HEK293 (cell line): ENCODE measurements around the gene KCTD15.

Experiments
- BCL11A ChIP-seq: fragments of 450-650 bp; formaldehyde crosslinking; IDR thresholded peaks from 2 replicates; pipeline ENCODE4 v1.5.1; 2016; ENCODE audit warnings: low read depth, missing biosample characterization, missing genetic modification characterization
- GLIS2 ChIP-seq: fragments of 450-650 bp; formaldehyde crosslinking; IDR thresholded peaks from 2 replicates; pipeline ENCODE4 v1.5.1; 2016; ENCODE audit warnings: missing biosample characterization, missing genetic modification characterization
- HOXA7 ChIP-seq: sonication (generic); formaldehyde crosslinking; IDR thresholded peaks from 2 replicates; pipeline ENCODE4 v1.8.1; 2022; ENCODE audit warnings: missing genetic modification reagents, borderline replicate concordance
- HOXC10 ChIP-seq: sonication (generic); formaldehyde crosslinking; IDR thresholded peaks from 2 replicates; pipeline ENCODE4 v1.8.1; 2023; ENCODE audit warnings: mild to moderate bottlenecking, missing genetic modification reagents
- KLF1 ChIP-seq: fragments of 450-650 bp; formaldehyde crosslinking; IDR thresholded peaks from 2 replicates; pipeline ENCODE4 v1.5.1; 2016; ENCODE audit warnings: missing biosample characterization, missing genetic modification characterization
- PRDM1 ChIP-seq: fragments of 450-650 bp; formaldehyde crosslinking; IDR thresholded peaks from 2 replicates; pipeline ENCODE4; 2016; ENCODE audit warnings: missing biosample characterization, missing genetic modification characterization
- REST ChIP-seq: fragments of 450-650 bp; formaldehyde crosslinking; IDR thresholded peaks from 2 replicates; pipeline ENCODE4 v1.5.1; 2016; ENCODE audit warnings: missing biosample characterization, missing genetic modification characterization
- SP3 ChIP-seq: fragments of 450-650 bp; formaldehyde crosslinking; IDR thresholded peaks from 2 replicates; pipeline ENCODE4 v1.5.1; 2016; ENCODE audit warnings: missing biosample characterization, missing genetic modification characterization
- WT1 ChIP-seq: fragments of 450-650 bp; formaldehyde crosslinking; IDR thresholded peaks from 2 replicates; pipeline ENCODE4 v1.5.1; 2016; ENCODE audit warnings: missing biosample characterization, missing genetic modification characterization
- ZBTB26 ChIP-seq: fragments of 450-650 bp; formaldehyde crosslinking; optimal IDR thresholded peaks from 2 replicates; pipeline ENCODE3; 2016; ENCODE audit warnings: missing biosample characterization, mild to moderate bottlenecking, missing genetic modification characterization
- ZBTB7A ChIP-seq: fragments of 450-650 bp; formaldehyde crosslinking; IDR thresholded peaks from 2 replicates; pipeline ENCODE4 v1.5.1; 2016; ENCODE audit warnings: low read depth, missing biosample characterization, missing genetic modification characterization
- ZNF10 ChIP-seq: fragments of 450-650 bp; formaldehyde crosslinking; IDR thresholded peaks from 2 replicates; pipeline ENCODE4 v1.5.1; 2017; ENCODE audit warnings: missing biosample characterization, missing genetic modification characterization
- ZNF133 ChIP-seq: fragments of 450-650 bp; formaldehyde crosslinking; IDR thresholded peaks from 2 replicates; pipeline ENCODE4 v1.5.1; 2016; ENCODE audit warnings: missing biosample characterization, missing genetic modification characterization
- ZNF239 ChIP-seq: fragments of 450-650 bp; formaldehyde crosslinking; IDR thresholded peaks from 2 replicates; pipeline ENCODE4 v1.5.1; 2016; ENCODE audit warnings: missing biosample characterization, missing genetic modification characterization
- ZNF24 ChIP-seq: fragments of 450-650 bp; formaldehyde crosslinking; IDR thresholded peaks from 2 replicates; pipeline ENCODE4 v1.5.1; 2016; ENCODE audit warnings: missing biosample characterization, missing genetic modification characterization
- ZNF350 ChIP-seq: fragments of 450-650 bp; formaldehyde crosslinking; IDR thresholded peaks from 2 replicates; pipeline ENCODE4 v1.5.0; 2017; ENCODE audit warnings: missing biosample characterization, mild to moderate bottlenecking, missing genetic modification characterization
- ZNF391 ChIP-seq: fragments of 450-650 bp; formaldehyde crosslinking; IDR thresholded peaks from 2 replicates; pipeline ENCODE4 v1.5.1; 2016; ENCODE audit warnings: low read depth, missing biosample characterization, missing genetic modification characterization, borderline replicate concordance
- ZNF449 ChIP-seq: fragments of 450-650 bp; formaldehyde crosslinking; IDR thresholded peaks from 2 replicates; pipeline ENCODE4 v1.5.1; 2017; ENCODE audit warnings: missing biosample characterization, mild to moderate bottlenecking, missing genetic modification characterization, moderate library complexity
- ZNF473 ChIP-seq: fragments of 450-650 bp; formaldehyde crosslinking; IDR thresholded peaks from 2 replicates; pipeline ENCODE4 v1.5.1; 2017; ENCODE audit warnings: missing biosample characterization, missing genetic modification characterization
- ZNF48 ChIP-seq: fragments of 450-650 bp; formaldehyde crosslinking; IDR thresholded peaks from 2 replicates; pipeline ENCODE4 v1.5.1; 2016; ENCODE audit warnings: missing biosample characterization, missing genetic modification characterization
- ZNF529 ChIP-seq: fragments of 450-650 bp; formaldehyde crosslinking; IDR thresholded peaks from 2 replicates; pipeline ENCODE4 v1.5.1; 2017; ENCODE audit warnings: missing genetic modification characterization, missing biosample characterization; ENCODE audit not compliant: insufficient replicate concordance
- ZNF658 ChIP-seq: fragments of 450-650 bp; formaldehyde crosslinking; IDR thresholded peaks from 2 replicates; pipeline ENCODE4; 2016; ENCODE audit warnings: missing biosample characterization, missing genetic modification characterization
- ZNF677 ChIP-seq: fragments of 450-650 bp; IDR thresholded peaks from 2 replicates; pipeline ENCODE4 v1.5.0; 2018; ENCODE audit warnings: missing biosample characterization, mild to moderate bottlenecking, missing genetic modification characterization, moderate library complexity
- ZNF704 ChIP-seq: fragments of 450-650 bp; formaldehyde crosslinking; IDR thresholded peaks from 2 replicates; pipeline ENCODE4 v1.5.1; 2016; ENCODE audit warnings: missing biosample characterization, missing genetic modification characterization
- ZNF777 ChIP-seq: fragments of 450-650 bp; formaldehyde crosslinking; IDR thresholded peaks from 2 replicates; pipeline ENCODE4 v1.5.1; 2017; ENCODE audit warnings: missing biosample characterization, missing genetic modification characterization, borderline replicate concordance
- ZSCAN23 ChIP-seq: fragments of 450-650 bp; formaldehyde crosslinking; IDR thresholded peaks from 2 replicates; pipeline ENCODE4 v1.5.1; 2016; ENCODE audit warnings: missing biosample characterization, missing genetic modification characterization
- TF ChIP-seq, protein P1 (sequence below): fragments of 450-650 bp; formaldehyde crosslinking; IDR thresholded peaks from 2 replicates; pipeline ENCODE4 v1.5.1; 2016; ENCODE audit warnings: missing biosample characterization, missing genetic modification characterization
- TF ChIP-seq, protein P2 (sequence below): fragments of 450-650 bp; formaldehyde crosslinking; IDR thresholded peaks from 2 replicates; pipeline ENCODE4 v1.5.1; 2017; ENCODE audit warnings: missing biosample characterization, missing genetic modification characterization

KCTD15 gene

GRCh38 chr19:33778089-33778791 lies 18.4 kb upstream of the KCTD15 start (continued):
- TF ChIP-seq ZNF10: no peak; the same call in 1 of the 2 replicates
- no peak for TF ChIP-seq ZNF658 (tag by site-specific recombination)
- TF ChIP-seq GLIS2 (tag by site-specific recombination): peak; percentile 73
- TF ChIP-seq ZBTB26 (tag by site-specific recombination): peak; percentile 75
- peak; percentile 62 for TF ChIP-seq ZNF239 (tag by site-specific recombination)
- TF ChIP-seq ZNF529 (tag by site-specific recombination): no peak
- TF ChIP-seq ZNF473: peak; percentile 91
- TF ChIP-seq ZNF704 (tag by site-specific recombination): no peak
- no peak for TF ChIP-seq HOXA7
- TF ChIP-seq, protein P1, sequence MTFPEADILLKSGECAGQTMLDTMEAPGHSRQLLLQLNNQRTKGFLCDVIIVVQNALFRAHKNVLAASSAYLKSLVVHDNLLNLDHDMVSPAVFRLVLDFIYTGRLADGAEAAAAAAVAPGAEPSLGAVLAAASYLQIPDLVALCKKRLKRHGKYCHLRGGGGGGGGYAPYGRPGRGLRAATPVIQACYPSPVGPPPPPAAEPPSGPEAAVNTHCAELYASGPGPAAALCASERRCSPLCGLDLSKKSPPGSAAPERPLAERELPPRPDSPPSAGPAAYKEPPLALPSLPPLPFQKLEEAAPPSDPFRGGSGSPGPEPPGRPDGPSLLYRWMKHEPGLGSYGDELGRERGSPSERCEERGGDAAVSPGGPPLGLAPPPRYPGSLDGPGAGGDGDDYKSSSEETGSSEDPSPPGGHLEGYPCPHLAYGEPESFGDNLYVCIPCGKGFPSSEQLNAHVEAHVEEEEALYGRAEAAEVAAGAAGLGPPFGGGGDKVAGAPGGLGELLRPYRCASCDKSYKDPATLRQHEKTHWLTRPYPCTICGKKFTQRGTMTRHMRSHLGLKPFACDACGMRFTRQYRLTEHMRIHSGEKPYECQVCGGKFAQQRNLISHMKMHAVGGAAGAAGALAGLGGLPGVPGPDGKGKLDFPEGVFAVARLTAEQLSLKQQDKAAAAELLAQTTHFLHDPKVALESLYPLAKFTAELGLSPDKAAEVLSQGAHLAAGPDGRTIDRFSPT (tag by site-specific recombination): no peak
- no peak for TF ChIP-seq BCL11A (tag by site-specific recombination)
- peak; percentile 98 for TF ChIP-seq ZNF777 (tag by site-specific recombination)
- no peak for TF ChIP-seq ZNF350 (tag by site-specific recombination)
- TF ChIP-seq WT1 (tag by site-specific recombination): peak; percentile 33; the same call in 1 of the 2 replicates
- TF ChIP-seq ZNF48 (tag by site-specific recombination): no peak
- no peak for TF ChIP-seq PRDM1 (tag by site-specific recombination)
- TF ChIP-seq ZNF133: no peak
- peak; percentile 60 for TF ChIP-seq KLF1 (tag by site-specific recombination)
- TF ChIP-seq ZNF24: peak; percentile 87
- peak; percentile 95 for TF ChIP-seq ZNF391 (tag by site-specific recombination)
- no peak for TF ChIP-seq ZSCAN23 (tag by site-specific recombination)
- peak; percentile 76 for TF ChIP-seq ZNF677
- 0 out of 2 replicates have a peak, but pooled peaks have one; percentile 54 for TF ChIP-seq ZNF449 (tag by site-specific recombination)
- peak; percentile 73 for TF ChIP-seq REST (tag by site-specific recombination)
- peak; percentile 40; the same call in 1 of the 2 replicates for TF ChIP-seq SP3
- TF ChIP-seq, protein P2, sequence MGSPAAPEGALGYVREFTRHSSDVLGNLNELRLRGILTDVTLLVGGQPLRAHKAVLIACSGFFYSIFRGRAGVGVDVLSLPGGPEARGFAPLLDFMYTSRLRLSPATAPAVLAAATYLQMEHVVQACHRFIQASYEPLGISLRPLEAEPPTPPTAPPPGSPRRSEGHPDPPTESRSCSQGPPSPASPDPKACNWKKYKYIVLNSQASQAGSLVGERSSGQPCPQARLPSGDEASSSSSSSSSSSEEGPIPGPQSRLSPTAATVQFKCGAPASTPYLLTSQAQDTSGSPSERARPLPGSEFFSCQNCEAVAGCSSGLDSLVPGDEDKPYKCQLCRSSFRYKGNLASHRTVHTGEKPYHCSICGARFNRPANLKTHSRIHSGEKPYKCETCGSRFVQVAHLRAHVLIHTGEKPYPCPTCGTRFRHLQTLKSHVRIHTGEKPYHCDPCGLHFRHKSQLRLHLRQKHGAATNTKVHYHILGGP (tag by site-specific recombination): 0 out of 2 replicates have a peak, but pooled peaks have one; percentile 27
- TF ChIP-seq ZBTB7A: no peak; the same call in none of the 2 replicates
- TF ChIP-seq HOXC10 (CRISPR knock-in tag): no peak
